Measurements from ENCODE around the gene TEX22.

- TF ChIP-seq EZH2phosphoT487 (IDR thresholded peaks at IDR 0.05; ENCODE audit: unreplicated experiment) (no peak), JUNB (IDR thresholded peaks at IDR 0.05; ENCODE audit: unreplicated experiment) (no peak), POLR2AphosphoS5 (IDR thresholded peaks at IDR 0.05; ENCODE audit: low read depth) (no peak), REST (IDR thresholded peaks at IDR 0.05; ENCODE audit: unreplicated experiment) (no peak), STAT1 (IDR thresholded peaks at IDR 0.05; ENCODE audit: unreplicated experiment) (no peak), CREB1 (CRISPR knock-in tag; IDR thresholded peaks at IDR 0.05; ENCODE audit: low read depth) (no peak), EZH2 (IDR thresholded peaks at IDR 0.05; ENCODE audit: low read depth, unreplicated experiment) (no peak), ZNF114 (CRISPR knock-in tag; IDR thresholded peaks at IDR 0.05) (no peak)
- TF ChIP-seq, protein P1, sequence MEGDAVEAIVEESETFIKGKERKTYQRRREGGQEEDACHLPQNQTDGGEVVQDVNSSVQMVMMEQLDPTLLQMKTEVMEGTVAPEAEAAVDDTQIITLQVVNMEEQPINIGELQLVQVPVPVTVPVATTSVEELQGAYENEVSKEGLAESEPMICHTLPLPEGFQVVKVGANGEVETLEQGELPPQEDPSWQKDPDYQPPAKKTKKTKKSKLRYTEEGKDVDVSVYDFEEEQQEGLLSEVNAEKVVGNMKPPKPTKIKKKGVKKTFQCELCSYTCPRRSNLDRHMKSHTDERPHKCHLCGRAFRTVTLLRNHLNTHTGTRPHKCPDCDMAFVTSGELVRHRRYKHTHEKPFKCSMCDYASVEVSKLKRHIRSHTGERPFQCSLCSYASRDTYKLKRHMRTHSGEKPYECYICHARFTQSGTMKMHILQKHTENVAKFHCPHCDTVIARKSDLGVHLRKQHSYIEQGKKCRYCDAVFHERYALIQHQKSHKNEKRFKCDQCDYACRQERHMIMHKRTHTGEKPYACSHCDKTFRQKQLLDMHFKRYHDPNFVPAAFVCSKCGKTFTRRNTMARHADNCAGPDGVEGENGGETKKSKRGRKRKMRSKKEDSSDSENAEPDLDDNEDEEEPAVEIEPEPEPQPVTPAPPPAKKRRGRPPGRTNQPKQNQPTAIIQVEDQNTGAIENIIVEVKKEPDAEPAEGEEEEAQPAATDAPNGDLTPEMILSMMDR (conservative IDR thresholded peaks at IDR 0.05; ENCODE audit: low read depth in 2 of 2), result no peak
- TF ChIP-seq, protein P2, sequence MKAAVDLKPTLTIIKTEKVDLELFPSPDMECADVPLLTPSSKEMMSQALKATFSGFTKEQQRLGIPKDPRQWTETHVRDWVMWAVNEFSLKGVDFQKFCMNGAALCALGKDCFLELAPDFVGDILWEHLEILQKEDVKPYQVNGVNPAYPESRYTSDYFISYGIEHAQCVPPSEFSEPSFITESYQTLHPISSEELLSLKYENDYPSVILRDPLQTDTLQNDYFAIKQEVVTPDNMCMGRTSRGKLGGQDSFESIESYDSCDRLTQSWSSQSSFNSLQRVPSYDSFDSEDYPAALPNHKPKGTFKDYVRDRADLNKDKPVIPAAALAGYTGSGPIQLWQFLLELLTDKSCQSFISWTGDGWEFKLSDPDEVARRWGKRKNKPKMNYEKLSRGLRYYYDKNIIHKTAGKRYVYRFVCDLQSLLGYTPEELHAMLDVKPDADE (IDR thresholded peaks at IDR 0.05), result no peak
Observed at GRCh38 chr14:105417690-105418121, 19.4 kb downstream of the TEX22 start.
